B cell (primary cell): Measurements from ENCODE around the gene PIAS3.
A peak's percentile ranks its signal among the peaks of the same experiment; 100 is the strongest.

ENCODE experiments used
- CTCF ChIP-seq: fragments of 200-600 bp; IDR thresholded peaks from one replicate; pipeline ENCODE4 v1.8.0; 2022; ENCODE audit warnings: antibody characterized with exemption, mild to moderate bottlenecking
- EZH2 ChIP-seq: IDR thresholded peaks from 2 replicates; pipeline ENCODE4 v1.6.1; 2012; ENCODE audit warnings: borderline replicate concordance, low read depth, mild to moderate bottlenecking, moderate library complexity, low read length; ENCODE audit not compliant: insufficient read depth, poor library complexity, severe bottlenecking

- TF ChIP-seq CTCF (peak; percentile 90), EZH2 (no peak)
Measured at GRCh38 chr1:145845514-145846161, 13.2 kb downstream of the PIAS3 start, which contains the start of gene NUDT17.
